HG02623 (cell line): ENCODE measurements around the gene BAG3.

Experiments
- ATAC-seq: cut with Tn5 transposase; IDR thresholded peaks from one replicate; pipeline ENCODE4 v1.9.1; 2021; ENCODE audit warnings: moderate library complexity; ENCODE audit not compliant: unreplicated experiment

Gene BAG3

GRCh38 chr10:119665901-119666708 lies 14.9 kb downstream of the BAG3 start:
- ATAC-seq = no peak

GRCh38 chr10:119666709-119667004 lies 15.5 kb downstream of the BAG3 start:
- ATAC-seq = no peak

GRCh38 chr10:119667562-119668328 lies 16.6 kb downstream of the BAG3 start:
- no peak for ATAC-seq

- ATAC-seq = no peak
These were observed 17.3 kb downstream of the BAG3 start for GRCh38 chr10:119668461-119668860.

GRCh38 chr10:119669331-119669730 lies 18.2 kb downstream of the BAG3 start:
- no peak for ATAC-seq

GRCh38 chr10:119669975-119670640 lies 18.9 kb downstream of the BAG3 start:
- ATAC-seq = no peak

GRCh38 chr10:119670717-119671116 lies 19.5 kb downstream of the BAG3 start:
- no peak for ATAC-seq

- no peak for ATAC-seq
These were observed 20.2 kb downstream of the BAG3 start for GRCh38 chr10:119671381-119671780.

GRCh38 chr10:119672291-119672690 lies 21.1 kb downstream of the BAG3 start:
- no peak for ATAC-seq

- no peak for ATAC-seq
These were observed 22.1 kb downstream of the BAG3 start for GRCh38 chr10:119673271-119673670.

- ATAC-seq = no peak
These were observed 24.4 kb downstream of the BAG3 start for GRCh38 chr10:119675483-119676170.

- ATAC-seq = no peak
These were observed 25.9 kb downstream of the BAG3 start for GRCh38 chr10:119677126-119677525.

GRCh38 chr10:119677904-119678755 lies 26.9 kb downstream of the BAG3 start:
- no peak for ATAC-seq

- ATAC-seq = no peak
These were observed 28.3 kb downstream of the BAG3 start for GRCh38 chr10:119679480-119679829.

GRCh38 chr10:119680050-119680449 lies 28.9 kb downstream of the BAG3 start:
- no peak for ATAC-seq

GRCh38 chr10:119680650-119681081 lies 29.5 kb downstream of the BAG3 start:
- no peak for ATAC-seq

GRCh38 chr10:119686465-119687191 lies 35.4 kb downstream of the BAG3 start:
- ATAC-seq = peak; percentile 88

GRCh38 chr10:119687192-119688032 lies 36.2 kb downstream of the BAG3 start:
- ATAC-seq = no peak

- no peak for ATAC-seq
These were observed 36.9 kb downstream of the BAG3 start for GRCh38 chr10:119688033-119688508.
